ENCODE measurements around the gene ALDH1L1.
"Not testable (repeated sequence)": the region's sequence is repeated elsewhere in the genome, so short reads cannot be mapped to it uniquely, and the experiment has no call there.

ALDH1L1 gene

DNA sequence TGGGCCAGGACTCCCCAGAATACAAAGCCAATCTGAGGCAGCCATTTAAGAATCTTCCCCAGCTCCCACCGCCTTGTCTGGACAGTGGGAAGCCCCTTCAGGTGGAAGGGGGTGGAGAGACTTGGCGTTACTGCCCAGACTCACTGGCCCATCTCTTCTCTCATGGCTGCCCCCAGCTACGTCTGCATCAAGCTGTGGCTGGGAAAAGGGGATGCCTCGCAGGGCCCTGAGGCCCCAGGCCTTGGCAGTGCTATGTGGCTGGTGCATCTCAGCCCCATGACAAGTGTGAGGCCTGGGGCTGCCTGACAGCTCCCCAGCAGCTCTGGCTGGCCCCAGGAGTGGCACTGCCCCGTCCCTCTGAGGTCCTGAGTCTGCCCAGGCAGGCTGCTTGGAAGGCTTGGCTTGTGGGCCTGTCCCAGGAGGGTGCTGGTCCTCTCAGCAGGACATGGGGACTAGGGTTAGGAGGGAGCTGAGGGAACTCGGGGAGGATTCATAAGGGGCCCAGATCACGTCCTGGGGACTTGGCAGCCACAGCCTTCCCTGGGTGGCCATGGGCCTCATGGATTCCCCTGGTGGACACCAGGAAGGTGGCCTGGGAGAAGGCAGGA, 76.3 kb downstream of the ALDH1L1 start:
- FAIRE-seq = no peak

- FAIRE-seq = no peak
Measured at GRCh38 chr3:126103121-126104027, 77.0 kb downstream of the ALDH1L1 start.

DNA sequence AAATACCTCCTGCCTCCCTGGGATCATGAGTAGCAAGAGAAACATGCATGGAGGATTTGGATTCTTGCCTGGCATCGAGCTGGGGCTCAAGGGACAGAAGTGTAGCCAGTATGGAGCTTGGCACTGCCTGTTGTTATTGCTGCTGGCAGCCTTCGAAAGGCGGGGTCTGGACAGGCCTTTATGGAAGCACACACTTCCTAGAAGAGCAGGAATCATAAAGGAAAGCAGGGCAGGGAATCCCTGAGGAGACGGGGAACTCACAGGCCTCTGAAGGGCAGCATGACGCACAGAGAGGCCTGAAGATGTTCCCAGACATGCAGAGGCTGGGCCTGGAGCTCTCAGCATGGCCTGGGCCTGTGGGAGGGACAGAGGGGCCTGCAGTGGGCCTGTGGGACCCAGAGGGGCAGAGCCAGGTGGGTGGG, 77.8 kb downstream of the ALDH1L1 start:
- no peak for FAIRE-seq

GRCh38 chr3:126102011-126102410, 78.4 kb downstream of the ALDH1L1 start:
- FAIRE-seq = no peak

- FAIRE-seq = no peak
Measured at GRCh38 chr3:126101521-126101982, 78.8 kb downstream of the ALDH1L1 start.

GRCh38 chr3:126100634-126101301, 79.6 kb downstream of the ALDH1L1 start:
- FAIRE-seq = no peak

GRCh38 chr3:126100269-126100633, 80.1 kb downstream of the ALDH1L1 start:
- FAIRE-seq = no peak

DNA sequence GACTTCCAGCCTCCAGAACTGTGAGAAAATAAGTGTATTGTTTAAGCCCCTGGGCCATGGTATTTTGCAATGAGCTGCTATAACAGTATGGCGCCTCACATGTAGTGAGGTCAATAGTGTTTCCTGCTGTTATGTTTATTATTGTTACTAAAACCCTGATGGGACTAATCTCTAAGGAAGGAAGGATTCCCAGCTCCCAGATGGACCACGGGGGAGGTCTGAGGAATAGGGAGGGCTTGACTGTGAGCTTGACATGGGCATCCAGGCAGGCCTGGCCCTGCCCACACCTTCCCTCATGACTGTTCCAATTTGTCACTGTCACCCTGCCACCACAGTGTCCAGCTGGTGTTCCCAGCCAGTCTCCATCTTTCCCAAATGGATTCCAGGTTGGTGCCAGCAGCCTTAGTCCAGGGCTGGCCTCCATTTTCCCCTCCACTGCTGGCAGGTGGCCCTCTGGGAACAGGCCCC, 82.0 kb downstream of the ALDH1L1 start:
- no peak for FAIRE-seq

- no peak for FAIRE-seq
Measured at GRCh38 chr3:126097801-126098200, 82.6 kb downstream of the ALDH1L1 start.

- not testable (repeated sequence) for FAIRE-seq
Measured at GRCh38 chr3:126096274-126096673, 84.1 kb downstream of the ALDH1L1 start.

GRCh38 chr3:126092128-126092527, 88.3 kb downstream of the ALDH1L1 start:
- not testable (repeated sequence) for FAIRE-seq

- FAIRE-seq = peak; percentile 53
Measured at GRCh38 chr3:126087552-126088175, 92.7 kb downstream of the ALDH1L1 start.

DNA sequence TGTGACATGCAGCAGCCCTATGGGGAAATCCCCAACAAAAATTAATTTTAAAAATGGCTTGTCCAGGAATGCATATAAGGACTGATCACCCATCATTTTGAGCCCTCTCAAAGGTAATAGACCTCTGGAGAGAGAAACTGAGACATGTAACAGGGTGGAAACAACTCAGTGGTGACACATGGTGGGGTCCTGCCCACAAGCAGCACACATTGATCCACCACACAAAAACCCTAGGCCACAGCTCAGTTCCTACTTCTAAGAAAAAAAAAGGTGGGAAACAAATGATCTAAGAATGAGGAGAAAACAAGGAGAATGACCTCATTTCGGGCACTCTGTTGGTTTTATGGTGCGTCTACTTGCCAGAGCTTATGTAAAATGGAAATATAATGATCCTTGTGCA, 94.5 kb downstream of the ALDH1L1 start:
- FAIRE-seq = no peak

DNA sequence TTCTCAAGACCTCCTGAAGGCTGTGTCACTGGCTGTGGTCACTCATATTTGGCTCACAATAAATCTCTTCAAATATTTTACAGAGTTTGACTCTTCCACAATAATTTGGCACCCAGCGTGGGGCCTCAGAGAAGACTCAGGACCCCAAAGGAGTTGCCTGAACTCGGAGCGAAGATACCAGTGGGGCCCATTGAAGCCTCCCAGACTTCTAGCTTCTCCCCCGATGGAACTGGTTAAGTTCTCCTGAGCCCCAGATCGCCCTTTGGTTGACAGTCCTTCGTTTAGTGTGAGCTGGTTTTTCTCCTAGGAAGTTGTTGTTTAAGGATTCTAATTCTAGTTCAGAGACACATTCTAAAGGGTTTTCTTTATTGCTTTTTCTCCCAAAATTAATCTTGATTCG, 95.1 kb downstream of the ALDH1L1 start:
- FAIRE-seq = no peak

DNA sequence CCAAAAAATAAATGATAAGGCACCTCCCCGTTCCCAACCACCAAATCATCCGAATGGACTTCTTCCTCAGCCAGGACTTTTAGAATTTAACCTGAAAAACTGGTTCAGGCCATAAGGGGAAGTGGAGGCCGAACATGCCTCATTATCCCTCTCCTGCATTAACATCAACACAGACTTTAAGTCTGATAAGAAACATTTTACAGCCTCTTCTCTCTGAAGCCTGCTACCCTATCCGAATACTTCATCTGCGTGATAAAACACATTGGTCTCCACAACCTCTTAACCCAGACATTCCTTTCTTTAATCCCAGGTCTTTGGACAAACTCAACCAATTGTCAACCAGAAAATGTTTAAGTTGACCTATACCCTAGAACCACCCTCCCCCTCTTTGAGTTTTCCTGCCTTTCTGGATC, 95.6 kb downstream of the ALDH1L1 start:
- FAIRE-seq = no peak

DNA sequence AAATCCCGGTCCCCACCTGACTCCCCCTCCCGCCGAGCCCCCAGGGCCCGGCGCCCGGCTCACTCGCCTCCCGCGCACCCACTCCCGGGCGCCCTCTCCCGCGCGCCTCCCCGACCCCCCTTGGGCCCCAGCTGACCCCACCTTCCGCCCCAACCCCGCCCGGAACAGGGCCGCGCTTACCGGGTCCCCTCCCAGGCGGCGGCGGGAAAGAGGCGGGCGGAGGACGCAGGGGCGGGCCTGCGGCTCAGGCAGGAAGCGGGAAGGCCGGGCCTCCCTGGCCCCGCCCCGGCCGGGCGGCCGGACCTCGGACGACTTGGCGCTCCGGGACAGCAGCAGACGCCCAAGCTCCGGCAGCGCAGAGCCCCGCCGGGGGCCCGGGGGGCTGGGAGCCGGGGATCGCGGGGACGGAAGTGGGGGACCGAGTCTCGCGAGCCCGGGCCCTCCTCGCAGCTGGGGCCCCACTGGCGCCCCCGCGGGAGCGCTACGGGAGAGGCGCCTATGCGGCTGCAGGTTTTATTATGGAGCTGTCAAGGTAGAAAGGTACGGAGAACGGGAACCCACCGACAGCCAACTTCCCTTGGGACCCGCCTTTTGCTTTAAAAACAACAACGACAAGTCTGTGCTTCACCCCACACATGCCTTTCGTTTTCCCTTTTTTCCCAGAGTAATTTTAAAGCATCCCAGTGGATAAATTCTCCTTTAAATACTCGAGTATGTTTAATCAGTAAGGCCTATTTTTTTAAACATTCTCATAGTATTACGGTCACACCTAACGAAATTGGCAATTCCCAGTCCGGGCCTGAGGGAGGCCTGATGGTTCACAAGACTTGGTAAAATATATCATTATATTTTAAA, 96.2 kb downstream of the ALDH1L1 start, which contains the start of gene SLC41A3:
Gene SLC41A3, minus strand, starts transcription at position 212 of the 855 bp plus-strand sequence. CDS start 15,905 bp downstream, outside the sequence.
- no peak for FAIRE-seq

DNA sequence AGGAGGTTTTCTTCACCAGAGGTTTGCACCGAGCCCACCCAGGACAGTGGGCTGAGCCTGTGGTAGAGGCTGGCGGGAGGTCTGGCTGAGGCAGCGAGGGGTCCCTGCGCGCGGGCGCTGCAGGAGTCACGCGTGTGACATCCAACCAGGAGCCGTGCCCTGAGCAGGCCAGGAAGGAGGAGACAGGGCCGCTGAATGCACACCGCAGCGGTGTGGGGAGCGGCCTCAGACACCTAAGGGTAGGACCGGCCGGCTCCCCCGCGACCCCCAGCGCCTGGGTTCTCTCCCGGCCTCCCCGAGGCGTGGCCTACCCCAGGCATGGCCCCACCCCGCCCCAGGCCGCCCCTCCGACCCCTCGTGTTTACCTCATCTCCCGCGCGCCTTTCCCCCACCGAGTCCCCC, 96.9 kb downstream of the ALDH1L1 start:
- FAIRE-seq = no peak

GRCh38 chr3:126083138-126083445, 97.3 kb downstream of the ALDH1L1 start:
- no peak for FAIRE-seq

GRCh38 chr3:126082362-126083137, 97.8 kb downstream of the ALDH1L1 start:
- FAIRE-seq = no peak

GRCh38 chr3:126081618-126082361, 98.6 kb downstream of the ALDH1L1 start:
- FAIRE-seq = no peak

- FAIRE-seq = no peak
Measured at GRCh38 chr3:126080970-126081369, 99.4 kb downstream of the ALDH1L1 start.

All from TTC549 (cell line).